Activated naive CD8-positive, alpha-beta T cell treated with anti-CD3 and anti-CD28 coated beads, Interleukin-2, amount 50 U/mL, for 16 hours (primary cell): Measurements from ENCODE around the gene LNPEP.

Experiments used
- DNase-seq: peaks from one replicate; pipeline ENCODE4 v3.0.0-alpha.2; 2020; ENCODE audit warnings: low read depth, low spot score

The LNPEP gene

GRCh38 chr5:96999856-97000255 lies 64.0 kb downstream of the LNPEP start:
- DNase-seq = no peak

GRCh38 chr5:97000391-97000790 lies 64.5 kb downstream of the LNPEP start:
- DNase-seq = no peak

GRCh38 chr5:97002983-97003382 lies 67.1 kb downstream of the LNPEP start:
- no peak for DNase-seq

DNA sequence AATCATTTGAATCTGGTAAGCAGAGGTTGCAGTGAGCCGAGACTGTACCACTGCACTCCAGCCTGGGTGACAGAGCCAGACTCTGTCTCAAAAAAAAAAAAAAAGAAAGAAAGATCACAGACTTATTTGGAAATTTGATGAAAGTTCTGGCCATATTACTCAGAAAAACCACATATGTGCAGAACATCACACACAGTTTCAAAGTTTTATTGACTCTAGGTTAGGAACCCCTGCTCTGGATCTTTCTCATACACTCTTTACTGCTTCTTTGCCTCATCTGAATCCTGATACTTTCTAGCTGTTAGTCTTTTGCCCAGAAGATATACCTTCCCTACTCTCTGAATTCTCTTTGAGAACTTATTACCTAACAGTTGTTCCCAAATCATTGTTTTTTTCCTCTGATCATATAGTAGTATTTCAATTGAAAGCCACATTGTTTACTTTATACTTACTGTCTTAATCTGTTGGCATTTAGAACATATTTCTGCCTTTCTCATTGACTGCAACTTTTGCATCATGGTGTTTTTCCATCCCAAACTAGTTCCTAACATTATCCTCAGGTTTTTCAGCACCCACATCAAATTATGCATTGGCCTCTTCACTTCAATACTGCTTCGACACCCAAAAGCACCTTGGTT lies 68.7 kb downstream of the LNPEP start:
- no peak for DNase-seq

- DNase-seq = no peak
Measured at GRCh38 chr5:97006454-97007060, 70.7 kb downstream of the LNPEP start.

- no peak for DNase-seq
Measured at GRCh38 chr5:97009212-97009898, 73.5 kb downstream of the LNPEP start.

DNA sequence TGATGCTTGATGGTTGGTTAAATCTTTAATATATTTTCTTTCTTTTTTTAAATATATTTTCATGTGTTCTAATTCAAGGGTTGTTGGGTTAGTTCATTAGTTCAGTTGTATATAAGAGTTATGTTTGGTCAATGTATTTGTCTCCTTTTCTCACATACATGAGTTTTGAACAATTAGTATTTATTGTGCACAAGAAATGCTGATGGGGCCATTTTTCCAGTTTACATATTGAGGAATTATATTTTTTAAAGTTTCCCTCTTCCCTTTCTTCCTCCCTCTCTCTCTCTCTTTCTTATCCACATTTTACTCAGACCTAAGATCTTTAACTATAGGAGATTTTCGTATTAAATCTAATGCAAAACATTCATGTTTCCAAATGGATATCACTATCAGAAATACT lies 74.0 kb downstream of the LNPEP start:
- no peak for DNase-seq

GRCh38 chr5:97010606-97011005 lies 74.7 kb downstream of the LNPEP start:
- no peak for DNase-seq

DNA sequence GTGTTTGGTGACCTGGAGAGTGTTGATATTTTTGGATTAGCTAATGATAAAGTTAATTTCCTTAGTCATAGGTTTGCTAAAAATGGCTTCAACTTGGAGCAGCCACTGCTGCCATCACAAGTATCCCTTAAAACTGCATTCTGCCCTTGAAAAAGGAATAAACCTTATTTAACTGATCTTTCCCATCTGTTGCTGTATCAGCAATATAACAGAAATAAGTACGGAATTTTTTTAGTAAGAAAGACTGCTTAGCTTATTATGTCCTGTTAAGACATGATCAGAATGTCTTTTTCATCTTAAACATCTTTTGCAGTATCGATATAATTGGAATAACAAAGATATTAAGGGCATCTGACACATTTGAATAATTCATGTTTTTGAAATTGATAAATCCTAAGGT lies 75.7 kb downstream of the LNPEP start:
- DNase-seq = no peak

DNA sequence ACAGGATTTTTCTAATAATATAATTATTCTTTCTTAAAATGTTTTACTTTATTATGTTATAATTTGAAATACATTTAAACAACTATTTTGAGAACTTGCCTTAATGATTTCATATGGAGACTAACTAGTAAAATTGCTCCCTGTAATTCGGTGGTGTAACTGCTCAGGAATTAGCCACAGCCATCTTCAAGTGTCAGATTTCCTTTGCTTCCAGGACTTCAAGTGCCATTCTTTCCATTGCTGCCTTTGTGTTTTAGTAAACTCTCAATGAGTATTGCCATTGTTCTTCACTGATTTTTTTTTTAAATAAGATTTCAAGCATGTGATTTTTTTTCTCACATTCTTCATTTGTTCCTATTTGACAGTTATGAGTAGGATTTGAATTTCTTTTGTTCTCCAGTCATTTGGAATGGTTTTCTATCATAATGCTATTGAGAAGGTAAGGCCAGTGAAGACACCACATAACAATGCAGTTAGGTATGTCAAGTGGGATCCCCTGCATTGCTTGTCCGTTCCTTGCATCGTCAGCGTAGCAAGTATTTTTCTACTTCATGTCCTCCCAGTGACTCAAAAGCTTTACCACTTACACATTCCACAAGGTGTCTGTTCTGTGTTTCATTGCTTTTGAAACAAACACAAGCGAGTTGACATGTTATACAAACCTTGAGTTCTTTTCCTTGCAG lies 83.7 kb downstream of the LNPEP start:
- no peak for DNase-seq

- DNase-seq = no peak
Measured at GRCh38 chr5:97021416-97021815, 85.5 kb downstream of the LNPEP start.

DNA sequence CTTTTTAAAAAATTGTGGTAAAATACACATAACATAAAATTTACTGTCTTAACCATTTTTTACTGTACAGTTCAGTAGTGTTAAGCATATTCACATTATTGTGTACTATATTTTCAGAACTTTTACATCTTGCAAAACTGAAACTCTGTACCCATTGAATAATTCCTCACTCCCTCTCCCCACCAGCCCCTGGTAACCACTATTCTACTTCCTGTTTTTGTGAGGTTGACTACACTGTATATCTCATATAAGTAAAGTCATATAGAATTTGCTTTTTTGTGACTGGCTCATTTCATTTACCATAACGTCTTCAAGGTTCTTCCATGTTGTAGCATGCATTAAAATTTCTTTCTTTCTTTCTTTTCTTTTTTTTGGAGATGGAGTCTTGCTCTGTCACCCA lies 87.0 kb downstream of the LNPEP start:
- DNase-seq = no peak

GRCh38 chr5:97026721-97027120 lies 90.8 kb downstream of the LNPEP start:
- DNase-seq = no peak

GRCh38 chr5:97037819-97038218 lies 101.9 kb downstream of the LNPEP start:
- DNase-seq = no peak

DNA sequence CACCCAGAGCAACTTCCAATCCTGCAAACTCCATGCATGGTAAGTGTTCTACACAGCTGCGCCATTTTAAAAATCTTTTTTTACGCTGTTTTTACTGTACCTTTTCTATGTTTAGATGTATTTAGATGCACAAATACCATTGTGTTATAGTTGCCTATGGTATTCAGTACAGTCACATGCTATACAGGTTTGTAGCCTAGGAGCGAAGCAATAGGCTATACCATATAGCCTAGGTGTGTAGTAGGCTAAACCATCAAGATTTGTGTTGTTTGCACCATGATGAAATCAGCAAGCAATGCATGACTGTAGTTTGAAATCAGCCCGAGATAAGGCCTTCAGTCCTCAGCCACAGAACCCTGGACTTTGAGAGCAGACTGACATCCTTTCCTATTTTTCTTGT lies 105.4 kb downstream of the LNPEP start:
- DNase-seq = no peak

DNA sequence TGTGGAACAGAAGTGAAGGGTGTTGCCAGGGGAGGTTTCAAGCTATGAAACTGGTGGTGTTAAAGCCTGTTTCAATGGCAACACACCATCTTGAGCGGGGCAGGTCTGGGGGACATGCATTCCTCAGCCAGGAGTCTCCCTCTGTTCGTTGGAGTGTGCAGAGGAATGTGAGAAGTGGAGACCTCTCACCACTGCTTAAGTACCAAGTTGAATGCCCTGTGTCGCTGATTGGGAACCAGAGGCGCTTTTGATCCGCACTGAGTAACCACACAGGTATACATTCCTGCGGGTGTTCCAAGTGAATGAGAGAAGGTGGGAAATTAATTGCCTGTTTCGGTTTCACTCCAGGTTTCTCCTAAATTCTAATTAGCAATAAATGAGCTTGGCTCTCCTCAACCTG lies 107.1 kb downstream of the LNPEP start:
- no peak for DNase-seq

GRCh38 chr5:97043511-97043910 lies 107.6 kb downstream of the LNPEP start:
- DNase-seq = no peak

DNA sequence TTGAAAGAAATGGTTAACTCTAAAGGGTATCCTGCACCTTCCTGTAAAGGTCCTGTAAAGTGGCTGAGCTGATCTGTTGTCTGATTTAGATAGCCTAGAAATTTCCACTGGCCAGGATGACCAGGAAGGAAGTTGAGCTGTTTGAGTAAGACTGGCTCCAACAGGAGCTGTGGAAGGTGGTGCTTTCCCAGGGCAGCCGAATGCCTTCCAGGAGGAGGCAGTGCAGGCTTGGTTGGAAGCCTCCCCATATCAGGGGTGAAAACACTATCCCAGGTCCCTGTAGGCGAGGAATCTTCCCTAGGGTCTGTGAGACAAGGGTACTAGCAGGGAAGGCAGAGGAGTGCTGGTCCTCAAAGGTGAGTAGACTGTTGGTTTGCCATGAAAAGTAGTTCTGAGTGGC lies 108.2 kb downstream of the LNPEP start:
- no peak for DNase-seq

- no peak for DNase-seq
Measured at GRCh38 chr5:97046270-97046982, 110.5 kb downstream of the LNPEP start.

DNA sequence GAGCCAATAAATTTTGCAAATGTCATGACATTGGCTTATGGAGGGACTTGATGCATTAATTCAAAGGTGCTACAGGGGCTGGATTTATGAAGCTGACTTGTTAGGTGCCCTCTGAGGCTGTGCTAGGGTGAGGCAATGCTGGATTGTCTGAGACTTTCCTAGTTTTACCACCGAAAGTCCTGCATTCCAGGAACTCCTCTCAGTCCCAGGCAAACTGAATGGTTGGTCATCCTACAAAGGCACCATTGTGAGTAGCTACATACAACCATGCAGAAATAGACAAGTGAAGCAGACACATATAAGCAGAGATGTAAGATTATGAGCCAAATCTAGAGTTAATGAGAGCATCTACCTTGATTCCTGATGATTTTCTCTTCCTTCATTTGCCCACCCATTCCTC lies 111.2 kb downstream of the LNPEP start:
- no peak for DNase-seq

GRCh38 chr5:97049175-97049574 lies 113.3 kb downstream of the LNPEP start:
- DNase-seq = no peak

DNA sequence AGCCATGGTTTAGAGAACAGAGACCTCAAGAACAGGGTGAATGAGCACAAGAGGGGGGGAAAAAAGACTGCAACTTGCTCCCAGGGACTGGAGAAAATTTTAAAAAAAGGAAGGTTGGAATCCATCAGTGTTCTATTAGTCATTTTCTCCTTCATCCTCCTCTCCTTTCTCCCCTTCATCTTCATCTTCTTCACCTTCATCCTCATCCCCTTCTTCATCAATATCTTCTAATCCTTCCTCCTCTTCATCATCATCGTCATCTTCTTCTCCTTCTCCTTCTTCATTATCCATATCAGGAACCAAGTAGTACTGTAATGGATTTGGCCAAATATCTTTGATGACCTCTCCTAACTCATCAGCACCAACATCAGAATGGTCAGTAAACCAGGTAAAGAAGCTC lies 120.4 kb downstream of the LNPEP start:
- no peak for DNase-seq
